OCI-LY7 (cell line): ENCODE measurements around the gene GDF11. TPM values are rescaled to one million over a fixed set of nuclear protein-coding genes. Genes with fewer than 3 reads are reported as not detected.

Source experiments
- BruUV-seq: library from RNA; stranded (reverse); fragments of 400-500 nt; replicated peaks from 2 replicates; lab custom pipeline; 2021; lab: Mats Ljungman, UMichigan
- CTCF ChIA-PET: fragments of 300-600 bp; sonication (Branson Sonifier 250); formaldehyde crosslinking; loops from one replicate; lab custom pipeline; 2022; ENCODE audit warnings: antibody characterized with exemption; ENCODE audit not compliant: unreplicated experiment; lab: Charles Lee
- POLR2A ChIA-PET: fragments of 300-600 bp; sonication (Branson Sonifier 250); formaldehyde crosslinking; loops from one replicate; lab custom pipeline; 2022; ENCODE audit warnings: antibody characterized with exemption; lab: Charles Lee
- DNase-seq: peaks from one replicate; pipeline ENCODE4 v3.0.0-alpha.2; 2015; ENCODE audit warnings: low spot score
- H2AFZ ChIP-seq: fragments of 200-600 bp; sonication (generic), shearing (Covaris generic); 2 replicates; pipeline ENCODE4 v1.6.1; 2014; ENCODE audit warnings: mild to moderate bottlenecking, antibody characterized with exemption, low read length, moderate library complexity
- H3K27ac ChIP-seq: fragments of 200-600 bp; sonication (generic); 2 replicates; pipeline ENCODE4 v1.5.1; 2014; ENCODE audit warnings: mixed run types, low read depth, mild to moderate bottlenecking, moderate library complexity, low read length, inconsistent platforms; ENCODE audit not compliant: poor library complexity, severe bottlenecking
- H3K36me3 ChIP-seq: fragments of 200-600 bp; sonication (generic); 2 replicates; pipeline ENCODE4 v1.6.1; 2014; ENCODE audit warnings: mild to moderate bottlenecking, antibody characterized with exemption, low read length, moderate library complexity, mixed read lengths; ENCODE audit not compliant: insufficient read depth
- H3K4me1 ChIP-seq: fragments of 200-600 bp; sonication (generic); 2 replicates; pipeline ENCODE4 v1.5.1; 2014; ENCODE audit warnings: mild to moderate bottlenecking, low read length; ENCODE audit not compliant: insufficient read depth, poor library complexity, severe bottlenecking
- H3K4me2 ChIP-seq: fragments of 200-600 bp; sonication (generic); 2 replicates; pipeline ENCODE4 v1.6.1; 2014; ENCODE audit warnings: mild to moderate bottlenecking, low read length
- H3K4me3 ChIP-seq: fragments of 200-600 bp; sonication (generic); 2 replicates; pipeline ENCODE4 v1.5.1; 2014; ENCODE audit warnings: mild to moderate bottlenecking, low read depth, low read length; ENCODE audit not compliant: poor library complexity, severe bottlenecking
- H3K79me2 ChIP-seq: fragments of 200-600 bp; sonication (generic); 2 replicates; pipeline ENCODE4 v1.6.1; 2016; ENCODE audit warnings: low read depth, mild to moderate bottlenecking, low read length, moderate library complexity, mixed read lengths; ENCODE audit not compliant: insufficient read depth
- H3K9me2 ChIP-seq: fragments of 200-600 bp; sonication (generic); 2 replicates; pipeline ENCODE4 v1.6.1; 2016; ENCODE audit warnings: mild to moderate bottlenecking, low read length, mixed read lengths; ENCODE audit not compliant: insufficient read depth
- H3K9me3 ChIP-seq: fragments of 200-600 bp; sonication (generic); 2 replicates; pipeline ENCODE4 v1.6.1; 2014; ENCODE audit warnings: mild to moderate bottlenecking, mixed run types, low read length, mixed read lengths
- H4K20me1 ChIP-seq: fragments of 200-600 bp; sonication (generic); 2 replicates; pipeline ENCODE4 v1.6.1; 2014; ENCODE audit warnings: mild to moderate bottlenecking, antibody characterized with exemption, low read length, moderate library complexity, mixed read lengths; ENCODE audit not compliant: insufficient read depth
- CTCF ChIP-seq: fragments of 200-600 bp; sonication (generic); conservative IDR thresholded peaks from 2 replicates; pipeline ENCODE4 v1.5.1; 2014; ENCODE audit warnings: mild to moderate bottlenecking, antibody characterized with exemption, low read length, moderate library complexity, mixed read lengths
- EZH2phosphoT487 ChIP-seq: fragments of 200-600 bp; sonication (generic); IDR thresholded peaks from 2 replicates; pipeline ENCODE4 v1.6.1; 2018; ENCODE audit warnings: low read depth, borderline replicate concordance, mild to moderate bottlenecking, mixed run types, antibody characterized with exemption, low read length, moderate library complexity, mixed read lengths
- intact Hi-C: fragments of 100-400 bp; cut with micrococcal nuclease; formaldehyde crosslinking; loops from one replicate; pipeline ENCODE4 v1.10.0; 2022; ENCODE audit not compliant: unreplicated experiment
- total RNA-seq, 2 experiments: library from RNA; depleted of rRNA in 1 of 2; stranded (reverse); fragments of >200 nt in 1 of 2; shearing (Covaris generic) in 1 of 2; gene quantifications; 2 replicates each; pipeline ENCODE4 v1.2.3, GENCODE V29; 2014 to 2022

GDF11 gene
- total RNA-seq, 2 experiments from 2014 or later: 5.2 to 19.9 TPM

DNA sequence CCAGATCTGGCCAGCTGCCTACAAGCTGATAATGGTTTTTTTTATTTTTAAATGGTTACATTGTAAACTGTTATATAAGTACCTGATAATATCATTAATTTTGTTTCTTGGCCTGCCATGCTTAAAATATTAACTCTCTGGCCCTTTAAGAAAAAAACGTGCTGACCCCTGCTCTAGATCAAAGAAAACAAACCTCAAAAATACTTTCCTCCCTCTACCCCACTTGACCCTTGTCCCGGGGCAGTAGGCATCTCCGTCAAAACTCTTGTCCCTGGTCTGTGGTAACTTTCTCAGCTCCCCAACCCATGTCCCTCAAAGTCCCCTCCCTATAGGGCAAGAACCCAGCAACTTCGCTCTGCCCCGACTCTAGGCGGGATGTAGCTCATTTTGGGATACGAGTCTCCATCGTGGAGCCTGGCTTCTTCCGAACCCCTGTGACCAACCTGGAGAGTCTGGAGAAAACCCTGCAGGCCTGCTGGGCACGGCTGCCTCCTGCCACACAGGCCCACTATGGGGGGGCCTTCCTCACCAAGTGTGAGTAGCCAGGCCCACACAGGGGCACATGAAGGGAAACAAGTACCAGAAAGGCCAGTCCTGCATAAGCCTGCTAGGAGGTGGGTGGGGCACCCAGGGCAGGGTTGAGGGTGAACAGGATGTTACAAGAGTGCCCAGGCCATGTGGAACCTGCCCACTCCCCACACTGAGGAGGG is 19.3 kb upstream of the GDF11 start:
- no peak overlapping the region for H2AFZ ChIP-seq
- H3K4me1 ChIP-seq: peaks cover 19% of the 10 kb centered on the region
- H3K9me3 ChIP-seq: no peaks in the 10 kb centered on the region
- intact Hi-C loops: loop anchor here (1.0 kb wide), 1 partner anchor 14 kb away; no protein-coding TSS in a partner anchor
- CTCF ChIA-PET: interaction anchor here (0.7 to 1.9 kb wide), 2 partner anchors 8 to 15 kb away, joined by 3 to 5 read pairs; partner anchors contain the start of gene BLOC1S1
- H3K79me2 ChIP-seq: peaks cover 8% of the 10 kb centered on the region; the same call in 1 of the 2 replicates
- no peaks in the 10 kb centered on the region for H4K20me1 ChIP-seq
- no peak for TF ChIP-seq EZH2phosphoT487
- TF ChIP-seq CTCF: no peak
- no peak overlapping the region for H3K27ac ChIP-seq
- peaks cover 73% of the 10 kb centered on the region for H3K36me3 ChIP-seq
- no peak for DNase-seq
- no peak overlapping the region for H3K4me3 ChIP-seq
- POLR2A ChIA-PET: no interaction called here
- H3K4me2 ChIP-seq: no peak overlapping the region
- no peaks in the 10 kb centered on the region for H3K9me2 ChIP-seq
- TSS peak; percentile 32 for BruUV-seq

- no peak overlapping the region for H3K27ac ChIP-seq
- H3K4me2 ChIP-seq: no peak overlapping the region
- H2AFZ ChIP-seq: no peak overlapping the region
- ChIA-PET POLR2A (no interaction called here), CTCF (interaction anchor here (1.1 to 1.9 kb wide), 2 partner anchors 9 to 17 kb away, joined by 3 to 5 read pairs; partner anchors contain the start of gene BLOC1S1)
- H3K9me2 ChIP-seq: no peaks in the 10 kb centered on the region
- BruUV-seq: no TSS peak
- H3K79me2 ChIP-seq: peaks cover 8% of the 10 kb centered on the region; the same call in 1 of the 2 replicates
- H3K4me1 ChIP-seq: peaks cover 16% of the 10 kb centered on the region
- H3K9me3 ChIP-seq: no peaks in the 10 kb centered on the region
- H3K36me3 ChIP-seq: peaks cover 66% of the 10 kb centered on the region
- peak; percentile 88 for TF ChIP-seq CTCF
- TF ChIP-seq EZH2phosphoT487: no peak
- no peaks in the 10 kb centered on the region for H4K20me1 ChIP-seq
- peak; percentile 78 for DNase-seq
- intact Hi-C loops: loop anchor here (1.0 kb wide), 1 partner anchor 13 kb away; no protein-coding TSS in a partner anchor
- no peak overlapping the region for H3K4me3 ChIP-seq
Measured at GRCh38 chr12:55724226-55724939, 18.5 kb upstream of the GDF11 start.
